Thyroid gland (tissue), 4 donors: ENCODE measurements around the gene CDC37.
A peak's percentile ranks its signal among the peaks of the same experiment; 100 is the strongest.

Experiments
- POLR2A ChIP-seq, 2 donors: fragments of 450-650 bp; IDR thresholded peaks; one replicate each; pipeline ENCODE4 v1.6.1; 2017; ENCODE audit warnings: antibody characterized with exemption in 2 of 2, mild to moderate bottlenecking in 2 of 2, moderate library complexity in 1 of 2
- TF ChIP-seq, protein P1 (sequence below), 6 experiments: fragments of 200-600 bp in 3 of 6; fragments of 450-650 bp in 3 of 6; sonication (generic) in 3 of 6; IDR thresholded peaks; one replicate each; pipeline ENCODE4 v1.5.1; 2016 to 2019; ENCODE audit warnings: antibody characterized with exemption in 6 of 6, mild to moderate bottlenecking in 2 of 6, inconsistent platforms in 1 of 6, moderate library complexity in 1 of 6

DNA sequence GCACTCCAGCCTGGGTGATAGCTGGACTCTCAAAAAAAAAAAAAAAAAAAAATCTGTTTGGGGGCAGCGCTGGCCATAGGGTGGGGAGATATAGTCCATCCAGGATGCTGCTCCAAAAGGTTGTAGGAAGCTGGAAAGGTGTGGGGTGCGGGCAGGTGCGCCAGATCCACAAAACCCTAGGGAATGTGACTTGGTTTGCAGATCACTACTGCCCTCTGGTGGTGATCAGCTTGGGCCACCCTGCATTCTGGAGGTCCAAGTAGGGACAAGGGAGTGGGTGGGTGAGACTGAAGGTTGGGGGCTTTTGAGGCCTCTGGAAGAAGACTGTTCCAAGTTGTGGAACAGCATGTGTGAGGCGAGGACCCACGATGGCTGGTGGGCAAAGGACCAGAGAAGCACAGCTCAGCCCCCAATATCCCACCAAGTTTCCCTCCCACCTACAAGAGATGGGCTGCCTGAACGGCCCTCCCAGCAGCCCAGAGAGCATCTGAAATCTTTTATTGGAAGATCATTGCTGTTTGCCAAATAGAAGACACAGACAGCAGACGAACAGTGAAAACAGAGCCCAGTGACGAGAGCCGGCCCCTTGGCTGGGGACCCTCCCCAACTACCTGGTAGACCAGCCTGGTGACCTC is 12.6 kb downstream of the CDC37 start:
- TF ChIP-seq, protein P1, sequence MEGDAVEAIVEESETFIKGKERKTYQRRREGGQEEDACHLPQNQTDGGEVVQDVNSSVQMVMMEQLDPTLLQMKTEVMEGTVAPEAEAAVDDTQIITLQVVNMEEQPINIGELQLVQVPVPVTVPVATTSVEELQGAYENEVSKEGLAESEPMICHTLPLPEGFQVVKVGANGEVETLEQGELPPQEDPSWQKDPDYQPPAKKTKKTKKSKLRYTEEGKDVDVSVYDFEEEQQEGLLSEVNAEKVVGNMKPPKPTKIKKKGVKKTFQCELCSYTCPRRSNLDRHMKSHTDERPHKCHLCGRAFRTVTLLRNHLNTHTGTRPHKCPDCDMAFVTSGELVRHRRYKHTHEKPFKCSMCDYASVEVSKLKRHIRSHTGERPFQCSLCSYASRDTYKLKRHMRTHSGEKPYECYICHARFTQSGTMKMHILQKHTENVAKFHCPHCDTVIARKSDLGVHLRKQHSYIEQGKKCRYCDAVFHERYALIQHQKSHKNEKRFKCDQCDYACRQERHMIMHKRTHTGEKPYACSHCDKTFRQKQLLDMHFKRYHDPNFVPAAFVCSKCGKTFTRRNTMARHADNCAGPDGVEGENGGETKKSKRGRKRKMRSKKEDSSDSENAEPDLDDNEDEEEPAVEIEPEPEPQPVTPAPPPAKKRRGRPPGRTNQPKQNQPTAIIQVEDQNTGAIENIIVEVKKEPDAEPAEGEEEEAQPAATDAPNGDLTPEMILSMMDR (IDR thresholded peaks at IDR 0.05) = peak; percentile 48 to 84 (median 70)
- TF ChIP-seq POLR2A (IDR thresholded peaks at IDR 0.05) = no peak
